GM18499 (cell line): ENCODE data around the gene TSGA10IP.
A peak's percentile ranks its signal among the peaks of the same experiment; 100 is the strongest.

ENCODE experiments used
- ATAC-seq: cut with Tn5 transposase; IDR thresholded peaks from one replicate; pipeline ENCODE4 v1.9.1; 2021; ENCODE audit warnings: moderate number of reproducible peaks; ENCODE audit not compliant: insufficient read depth, unreplicated experiment

TSGA10IP gene

GRCh38 chr11:65972116-65972515, 26.8 kb downstream of the TSGA10IP start:
- no peak for ATAC-seq

GRCh38 chr11:65973439-65974110, 28.3 kb downstream of the TSGA10IP start:
- no peak for ATAC-seq

DNA sequence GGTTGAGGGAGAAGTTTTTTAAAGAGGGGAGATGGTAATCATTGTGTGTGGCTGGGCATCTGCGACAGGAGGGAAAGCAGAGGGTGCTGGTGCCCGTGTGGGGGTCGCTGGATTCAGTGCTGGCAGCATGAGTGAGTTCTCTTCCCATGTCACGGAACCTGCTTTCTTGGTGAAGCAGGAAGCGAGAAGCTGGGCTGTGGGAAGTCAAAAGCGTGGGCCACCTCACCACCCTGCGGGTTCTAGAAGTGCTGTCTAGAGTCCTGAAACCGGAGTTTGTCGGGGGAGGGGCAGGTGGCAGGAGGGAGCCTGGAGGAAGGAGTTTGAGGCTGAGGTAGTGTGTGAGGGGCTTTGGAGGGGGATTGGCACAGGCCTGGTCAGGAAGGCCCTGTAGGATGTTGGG, 30.5 kb downstream of the TSGA10IP start:
- ATAC-seq: no peak

- no peak for ATAC-seq
Observed at GRCh38 chr11:65976216-65977176, 31.2 kb downstream of the TSGA10IP start.

DNA sequence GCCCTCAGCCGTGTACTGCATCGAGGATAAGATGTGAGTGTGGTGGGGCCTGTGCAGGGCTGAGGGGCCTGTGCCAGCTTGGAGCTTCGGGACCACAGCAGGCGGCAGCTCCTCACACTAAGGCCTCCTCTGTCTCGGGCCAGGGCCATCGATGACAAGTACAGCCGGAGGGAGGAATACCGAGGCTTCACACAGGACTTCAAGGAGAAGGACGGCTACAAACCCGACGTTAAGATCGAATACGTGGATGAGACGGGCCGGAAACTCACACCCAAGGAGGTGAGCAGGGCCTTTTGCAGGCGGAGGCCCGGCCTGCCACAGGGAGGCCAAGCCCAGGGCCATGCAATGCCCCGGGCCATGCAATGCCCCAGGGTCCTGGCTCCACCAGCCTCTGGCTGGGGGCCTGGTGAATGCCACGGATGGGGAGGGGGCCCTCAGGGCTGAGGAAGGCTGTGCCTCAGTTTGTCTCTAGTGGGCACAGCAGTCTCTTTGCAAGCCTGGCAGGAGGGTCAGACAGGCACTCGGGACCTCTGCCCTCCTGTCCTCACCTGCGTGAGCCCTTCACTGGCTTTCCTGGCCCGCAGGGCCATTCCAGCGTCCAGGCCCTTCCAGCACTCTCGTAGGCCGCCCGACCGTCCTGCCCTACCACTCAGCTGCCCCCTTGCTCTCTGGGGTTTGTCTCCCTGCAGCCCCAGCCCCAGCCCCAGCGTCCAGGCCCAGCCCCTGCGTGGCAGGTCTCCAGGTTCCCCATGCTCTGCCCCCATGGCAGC, 32.5 kb downstream of the TSGA10IP start:
- no peak for ATAC-seq

DNA sequence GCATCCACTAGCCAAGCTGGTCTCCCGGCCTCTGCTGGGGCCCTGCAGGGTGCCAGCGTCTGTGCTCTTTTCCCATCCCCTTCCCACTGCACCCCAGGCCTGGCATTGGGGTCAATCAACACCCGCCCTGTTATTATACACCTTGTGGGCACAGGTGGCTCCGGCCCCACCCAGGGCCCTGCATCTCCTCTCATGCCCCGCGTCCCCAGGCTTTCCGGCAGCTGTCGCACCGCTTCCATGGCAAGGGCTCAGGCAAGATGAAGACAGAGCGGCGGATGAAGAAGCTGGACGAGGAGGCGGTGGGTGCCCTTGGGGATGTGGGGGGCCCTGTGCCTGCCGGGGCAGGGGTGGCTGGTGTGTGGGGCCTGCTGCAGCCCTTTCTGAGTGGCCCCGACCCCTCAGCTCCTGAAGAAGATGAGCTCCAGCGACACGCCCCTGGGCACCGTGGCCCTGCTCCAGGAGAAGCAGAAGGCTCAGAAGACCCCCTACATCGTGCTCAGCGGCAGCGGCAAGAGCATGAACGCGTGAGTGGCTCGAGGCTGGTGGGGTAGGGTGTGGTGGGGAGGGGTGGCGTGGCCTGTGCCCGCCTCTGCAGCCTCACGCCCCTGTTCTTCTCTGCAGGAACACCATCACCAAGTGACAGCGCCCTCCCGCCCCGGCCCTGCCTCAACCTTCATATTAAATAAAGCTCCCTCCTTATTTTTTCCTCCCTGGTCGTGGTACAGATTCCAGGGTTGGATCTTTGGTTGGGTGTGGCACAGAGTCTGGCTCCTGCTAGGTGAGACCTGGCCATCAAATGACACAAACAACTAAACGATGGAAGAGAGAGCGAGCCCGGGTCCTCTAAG, 33.3 kb downstream of the TSGA10IP start:
- ATAC-seq: no peak

GRCh38 chr11:65979261-65979759, 34.0 kb downstream of the TSGA10IP start:
- no peak for ATAC-seq

DNA sequence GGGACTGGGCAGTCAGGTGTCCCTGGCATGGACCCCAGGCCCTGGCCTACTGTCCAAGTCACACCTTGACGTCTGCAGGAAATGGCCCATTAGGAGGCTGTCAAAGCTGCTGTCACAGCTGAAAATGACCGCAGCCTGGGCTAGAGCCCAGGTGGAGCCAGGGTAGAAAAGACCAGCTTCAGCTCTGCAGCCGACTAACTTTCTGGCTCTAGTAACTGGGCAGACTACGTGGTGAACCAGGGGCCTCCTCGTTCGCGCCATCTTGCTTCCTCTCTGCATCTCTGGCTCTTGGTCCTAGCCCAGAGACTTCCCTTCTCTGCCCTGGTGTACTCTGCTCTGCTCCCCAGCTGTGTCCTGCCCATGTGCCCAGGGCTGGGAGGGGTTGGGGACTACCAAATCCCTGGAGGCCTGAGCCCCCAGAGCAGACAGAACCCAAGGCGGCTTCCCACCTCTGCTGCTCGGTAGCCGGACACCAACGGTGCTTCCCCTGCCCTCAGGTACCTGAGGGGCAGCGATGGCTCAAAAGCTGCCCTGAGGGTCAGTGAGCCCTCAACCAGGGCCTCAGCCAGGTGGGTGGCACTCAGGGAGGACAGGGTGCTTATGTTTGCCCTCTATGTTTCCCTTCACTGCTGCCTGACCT, 35.9 kb downstream of the TSGA10IP start:
- ATAC-seq: no peak

DNA sequence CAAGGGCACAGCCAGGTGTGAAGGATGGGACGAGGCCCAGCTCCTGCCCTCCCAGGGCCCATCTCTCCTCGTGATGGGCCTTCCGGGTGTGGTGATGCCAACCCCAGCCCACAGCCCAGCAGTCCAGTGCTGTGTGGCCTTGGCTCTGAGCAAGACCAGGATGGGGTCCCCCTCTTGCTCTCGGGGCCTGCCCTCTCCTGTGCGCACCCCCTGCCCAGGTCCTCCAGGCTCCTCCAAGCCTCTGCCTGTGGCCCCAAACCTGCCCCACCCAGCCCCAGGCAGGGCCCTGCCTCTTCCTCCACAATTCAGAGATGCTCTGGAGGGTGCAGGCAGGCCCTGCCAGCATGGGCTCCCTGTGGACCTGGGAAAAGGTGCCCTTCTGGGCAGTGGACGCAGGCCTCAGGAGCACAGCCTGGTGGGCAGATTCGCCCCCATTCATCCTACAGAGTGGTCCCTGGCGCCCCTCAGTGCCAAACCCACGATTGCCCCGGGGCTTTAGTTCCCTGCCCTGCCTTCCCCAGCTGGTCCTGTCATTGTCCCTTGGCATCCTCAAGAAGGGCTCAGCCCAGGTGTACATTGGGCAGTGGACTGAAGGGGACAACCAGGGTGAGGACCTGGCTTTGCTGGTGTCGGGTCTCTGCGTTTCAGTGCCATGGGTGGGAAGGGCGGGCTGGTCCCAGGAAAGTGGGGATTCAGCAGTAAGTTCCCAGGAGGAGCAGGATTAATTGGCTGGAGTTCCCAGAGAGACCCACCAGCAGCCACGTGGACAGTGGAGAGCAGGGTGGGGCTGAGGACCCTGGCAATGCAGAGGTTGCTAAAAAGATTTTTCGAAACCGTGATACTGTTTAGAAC, 36.9 kb downstream of the TSGA10IP start:
- ATAC-seq: no peak

- no peak for ATAC-seq
Observed at GRCh38 chr11:65982824-65983588, 37.7 kb downstream of the TSGA10IP start.

GRCh38 chr11:65983589-65983987, 38.3 kb downstream of the TSGA10IP start:
- no peak for ATAC-seq

- no peak for ATAC-seq
Observed at GRCh38 chr11:65987336-65987735, 42.1 kb downstream of the TSGA10IP start.

DNA sequence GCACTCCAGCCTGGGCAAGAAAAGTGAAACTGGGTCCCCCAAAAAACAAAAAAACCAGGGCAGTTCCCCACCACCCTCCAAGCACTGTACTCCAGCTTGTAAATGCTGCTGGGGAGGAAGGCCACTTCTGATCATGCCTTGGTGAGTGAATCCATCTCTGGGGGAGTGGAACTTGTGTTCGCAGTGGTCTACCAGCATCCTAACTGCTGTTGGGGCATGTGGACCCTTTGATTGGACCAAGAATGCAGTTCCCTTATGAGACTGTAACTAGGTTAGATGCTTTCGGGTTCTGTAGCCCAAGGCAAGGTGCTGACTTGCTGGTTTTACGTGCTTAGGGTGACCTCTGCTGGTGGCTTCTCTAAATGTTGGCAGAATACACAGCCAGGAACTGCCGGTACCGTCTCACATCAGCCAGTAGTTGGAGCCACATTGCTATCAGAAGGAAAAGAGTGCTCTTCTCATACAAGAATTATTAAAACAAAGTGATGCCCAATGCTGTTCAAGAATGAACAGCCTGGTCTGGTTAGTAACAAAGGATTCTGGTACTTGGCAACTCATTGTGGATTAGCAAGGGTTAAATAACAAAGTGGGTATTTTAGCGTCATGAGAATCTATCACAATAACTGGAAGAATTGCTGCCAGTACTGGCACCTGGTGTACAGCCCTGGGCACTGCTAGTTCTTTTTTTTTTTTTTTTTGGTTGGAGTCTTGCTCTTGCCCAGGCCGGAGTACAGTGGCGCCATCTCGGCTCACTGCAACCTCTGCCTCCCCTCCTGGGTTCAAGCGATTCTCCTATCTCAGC, 43.7 kb downstream of the TSGA10IP start:
- ATAC-seq: peak; percentile 91

DNA sequence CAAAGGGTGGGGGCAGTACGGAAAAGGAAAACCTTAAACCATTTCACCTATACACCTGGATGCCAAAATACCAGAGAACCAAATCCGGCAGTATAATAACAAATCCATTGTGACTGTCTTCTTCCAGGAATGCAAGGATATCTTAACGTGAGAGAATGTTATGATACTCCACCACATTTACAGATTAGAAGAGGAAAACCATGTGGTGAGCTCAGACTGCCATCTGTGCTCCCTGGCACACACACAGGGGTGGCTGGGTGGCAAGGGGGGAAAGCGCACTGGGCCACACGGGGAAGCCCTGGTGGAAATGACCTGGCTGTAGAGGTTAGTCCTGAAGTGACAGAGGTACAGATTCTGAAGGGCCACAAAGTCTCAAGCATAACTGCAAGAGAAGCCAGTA, 46.8 kb downstream of the TSGA10IP start:
- no peak for ATAC-seq

- ATAC-seq: no peak
Observed at GRCh38 chr11:65997286-65997685, 52.0 kb downstream of the TSGA10IP start.

DNA sequence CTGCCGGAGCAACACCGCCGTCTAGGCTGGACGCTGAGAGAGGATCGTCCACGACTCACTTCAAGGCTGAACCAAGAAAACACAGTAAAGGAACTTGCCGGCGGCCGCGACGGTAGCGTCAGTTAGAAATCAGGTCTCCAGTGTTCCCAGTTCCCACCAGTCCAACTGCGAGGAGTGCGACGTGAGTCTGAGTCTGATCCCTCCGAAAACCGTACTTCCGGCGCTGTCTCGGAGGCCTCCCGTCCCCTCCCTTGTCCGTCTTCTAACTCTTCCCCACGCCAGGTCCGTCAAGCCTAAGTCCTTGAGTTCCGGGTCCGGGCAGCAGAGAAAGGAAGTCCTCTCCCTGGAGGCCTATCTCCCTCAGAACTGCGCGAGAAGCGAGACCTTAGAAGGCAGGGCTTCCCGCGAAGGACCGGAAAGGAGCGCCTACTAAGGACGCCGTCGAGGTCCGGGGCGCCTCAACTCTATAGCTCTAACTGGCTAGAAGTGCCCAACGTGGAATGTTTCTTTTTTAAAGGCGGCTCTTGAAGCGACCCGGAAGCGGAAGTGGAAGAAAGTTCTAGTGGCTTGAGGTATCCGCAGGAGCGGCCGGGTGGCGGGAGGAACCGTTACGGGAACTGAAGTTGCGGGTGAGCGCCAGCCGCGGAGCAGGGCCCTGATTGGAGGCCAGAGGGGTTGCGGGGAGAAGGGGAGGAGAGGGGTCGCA, 56.8 kb downstream of the TSGA10IP start, which contains the start of the genes BANF1 and EIF1AD:
TSS of gene BANF1 (plus strand) at position 562 of the 706 bp plus-strand sequence. CDS start 748 bp downstream, outside the sequence.
TSS of gene EIF1AD (minus strand) at position 216 of the 706 bp plus-strand sequence. CDS start 1,768 bp downstream, outside the sequence.
- no peak for ATAC-seq
